Measurements from ENCODE around the gene KCNJ18.
"Not testable (repeated sequence)": the region's sequence is repeated elsewhere in the genome, so short reads cannot be mapped to it uniquely, and the experiment has no call there.

KCNJ18 gene

GRCh38 chr17:21737015-21737580 is 44.8 kb downstream of the KCNJ18 start:
- not testable (repeated sequence) for FAIRE-seq

- FAIRE-seq = not testable (repeated sequence)
Observed at GRCh38 chr17:21738241-21738640, 45.9 kb downstream of the KCNJ18 start.

GRCh38 chr17:21738877-21739474 is 46.7 kb downstream of the KCNJ18 start:
- FAIRE-seq = not testable (repeated sequence)

DNA sequence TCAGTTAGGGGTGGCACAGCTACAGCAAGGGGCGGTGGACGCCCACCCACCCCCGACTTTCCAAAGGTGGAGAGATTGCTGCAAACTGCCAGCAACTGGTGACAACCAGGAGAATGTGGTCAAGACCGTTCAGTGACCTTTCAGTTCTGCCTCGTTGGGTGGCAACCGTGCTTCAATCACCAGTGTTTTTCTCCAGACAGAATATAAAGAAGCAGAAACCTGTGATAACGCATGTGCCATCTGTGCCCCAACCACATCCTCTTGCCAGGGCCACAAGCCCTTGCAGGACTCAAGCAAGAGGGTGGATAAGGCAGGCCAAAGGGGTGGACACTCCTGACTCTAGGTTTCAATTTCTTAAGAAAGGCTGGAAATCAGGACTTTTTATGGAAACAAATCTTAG is 47.2 kb downstream of the KCNJ18 start:
- not testable (repeated sequence) for FAIRE-seq

GRCh38 chr17:21740836-21741235 is 48.5 kb downstream of the KCNJ18 start:
- FAIRE-seq = not testable (repeated sequence)

DNA sequence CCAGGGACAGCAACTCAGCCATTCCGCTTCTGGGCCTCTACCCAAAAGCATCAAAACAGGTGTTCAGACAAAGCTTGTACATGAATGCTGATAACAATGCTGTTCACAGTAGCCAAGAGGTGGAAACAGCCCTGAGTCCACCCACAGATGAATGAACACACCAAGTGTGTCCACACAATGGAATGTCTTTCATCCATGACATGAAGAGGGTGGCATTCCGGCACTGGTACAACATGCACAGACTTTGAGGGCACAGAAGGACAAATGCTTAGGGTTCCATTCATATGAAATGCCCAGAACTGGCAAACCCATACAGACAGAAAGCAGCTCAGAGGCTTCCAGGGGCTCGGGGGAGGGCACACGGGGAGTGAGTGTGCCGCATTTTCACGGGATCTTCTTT is 49.2 kb downstream of the KCNJ18 start:
- FAIRE-seq = not testable (repeated sequence)

GRCh38 chr17:21742326-21742725 is 50.0 kb downstream of the KCNJ18 start:
- FAIRE-seq = no peak

DNA sequence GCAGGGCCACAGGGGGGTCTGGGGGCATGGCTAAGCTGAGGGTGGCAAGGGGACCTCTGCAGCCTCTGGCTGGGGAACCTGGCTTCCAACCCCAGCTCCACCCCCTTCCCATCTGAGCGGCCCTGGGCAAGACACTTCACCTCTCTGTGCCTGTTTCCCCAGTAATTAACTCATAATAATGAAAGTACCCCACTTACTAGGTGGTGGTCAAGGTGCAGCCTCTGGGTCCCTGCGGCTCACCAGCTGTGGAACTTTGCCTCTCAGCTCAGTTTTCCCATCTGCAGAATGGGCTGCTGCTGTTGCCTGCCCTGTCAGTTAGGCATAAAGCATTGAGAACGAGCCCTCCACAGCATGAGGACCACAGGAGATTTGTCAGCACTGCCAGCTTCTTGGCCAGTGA is 51.8 kb downstream of the KCNJ18 start:
- FAIRE-seq = not testable (repeated sequence)

- FAIRE-seq = not testable (repeated sequence)
Observed at GRCh38 chr17:21744621-21745020, 52.3 kb downstream of the KCNJ18 start.

DNA sequence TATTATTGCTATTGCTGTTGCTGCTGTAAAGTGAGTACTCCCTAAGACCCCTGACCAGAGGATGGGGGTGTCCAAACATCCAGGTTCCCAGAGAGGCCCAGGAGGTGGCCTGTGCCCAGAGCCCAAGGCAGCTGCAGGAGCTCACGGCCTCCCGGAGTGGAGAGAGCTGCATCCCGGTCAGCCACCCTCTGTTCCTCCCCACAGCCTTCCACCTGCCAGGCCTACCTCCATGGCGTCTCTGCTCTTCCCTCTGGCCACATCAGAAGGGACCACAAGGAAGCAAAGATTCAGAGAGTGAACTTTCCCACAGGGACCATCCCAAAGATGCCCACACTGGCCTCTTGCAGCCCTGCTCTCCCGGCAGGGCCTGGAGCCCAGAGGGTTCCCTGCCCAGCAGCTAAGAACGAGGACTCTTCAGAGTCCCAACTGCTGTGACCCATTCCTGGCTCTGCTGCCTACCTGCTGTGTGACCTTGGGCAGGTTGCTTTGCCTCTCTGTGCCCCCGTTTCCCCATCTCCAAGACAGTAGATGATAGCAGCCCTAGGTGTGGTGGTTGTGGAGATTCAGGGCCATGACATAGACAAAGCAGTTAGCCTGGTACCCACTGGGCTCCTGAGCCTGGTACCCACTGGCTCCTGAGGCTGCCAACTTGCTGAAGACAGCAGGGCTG is 53.2 kb downstream of the KCNJ18 start:
- FAIRE-seq = not testable (repeated sequence)

GRCh38 chr17:21746415-21746814 is 54.1 kb downstream of the KCNJ18 start:
- FAIRE-seq = not testable (repeated sequence)

DNA sequence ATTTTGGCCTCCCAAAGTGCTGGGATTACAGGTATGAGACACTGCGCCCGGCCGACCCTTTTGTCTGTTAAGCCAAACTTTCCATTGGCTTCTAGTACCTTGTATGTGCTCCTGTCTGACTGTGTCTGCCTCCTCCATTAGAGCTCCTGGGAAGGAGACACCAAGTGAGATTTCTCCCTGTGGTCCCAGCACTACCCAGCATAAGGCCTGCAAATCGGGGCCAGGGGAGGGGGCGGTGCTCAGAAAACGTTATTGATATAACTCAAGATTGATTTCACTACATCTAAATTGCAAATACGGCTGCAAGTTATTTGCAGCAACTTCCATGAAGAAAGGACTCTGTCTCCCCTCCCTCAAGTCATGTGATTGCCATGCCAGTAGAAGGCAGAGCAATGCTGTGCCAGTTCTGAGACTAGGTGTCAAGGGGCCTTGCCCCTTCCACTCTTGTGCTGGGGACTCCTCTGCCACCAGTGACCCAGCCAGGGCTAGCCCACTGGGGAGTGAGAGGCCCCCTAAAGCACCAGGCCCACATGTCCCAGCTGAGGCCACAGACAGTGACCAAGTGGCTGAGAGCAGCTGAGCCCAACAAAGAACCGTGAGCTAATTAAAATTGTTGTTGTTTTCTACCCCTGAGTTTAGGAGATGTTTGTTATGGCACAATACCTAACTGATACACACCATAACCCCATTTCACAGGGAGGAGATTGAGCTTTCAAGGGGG is 55.0 kb downstream of the KCNJ18 start:
- FAIRE-seq = not testable (repeated sequence)

- not testable (repeated sequence) for FAIRE-seq
Observed at GRCh38 chr17:21748686-21749085, 56.4 kb downstream of the KCNJ18 start.

DNA sequence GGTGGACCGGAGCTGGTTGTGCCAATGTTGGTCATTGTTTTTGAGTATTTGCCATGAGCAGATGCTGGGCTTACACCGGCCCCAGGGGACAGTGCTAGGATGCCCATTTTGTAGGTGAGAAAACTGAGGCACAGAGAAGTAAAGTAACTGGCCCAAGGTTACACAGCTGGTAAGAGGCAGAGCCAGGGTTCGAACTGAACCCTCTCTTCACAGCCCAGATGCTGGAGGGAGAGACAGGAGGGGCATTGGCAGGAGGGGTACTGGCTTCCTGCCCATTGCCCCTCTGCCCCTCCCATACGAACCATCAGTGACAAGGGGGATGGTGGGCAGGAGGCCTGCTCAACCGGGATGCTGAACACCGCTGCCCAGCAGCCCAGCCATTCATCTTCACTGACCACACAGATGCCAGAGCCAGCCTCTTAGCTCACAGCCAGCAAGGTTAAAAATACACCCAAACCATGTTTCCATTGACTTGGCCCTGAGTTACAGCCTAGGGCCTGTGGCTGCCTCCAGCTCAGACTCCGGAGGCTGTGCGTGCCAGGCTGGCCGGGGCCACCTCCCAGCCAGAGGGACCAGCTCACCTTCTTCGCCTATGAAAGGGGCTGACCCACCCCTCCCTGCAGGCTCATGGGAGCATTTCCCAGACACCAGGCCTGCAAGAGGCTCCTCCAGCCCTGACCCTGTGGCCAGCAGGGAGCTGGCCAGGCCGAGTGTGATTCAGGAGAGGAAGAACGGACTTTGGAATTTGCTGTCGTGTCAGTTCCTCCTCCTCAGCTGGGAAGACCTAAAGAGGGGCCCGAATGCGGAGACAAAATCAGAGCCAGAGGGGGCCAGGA is 57.6 kb downstream of the KCNJ18 start:
- not testable (repeated sequence) for FAIRE-seq

GRCh38 chr17:21751111-21751510 is 58.8 kb downstream of the KCNJ18 start:
- FAIRE-seq = not testable (repeated sequence)
